ENCODE measurements around the gene ALKBH4. TPM values are rescaled to one million over a fixed set of nuclear protein-coding genes. Genes with fewer than 3 reads are reported as not detected.
A peak's percentile ranks its signal among the peaks of the same experiment; 100 is the strongest.
"Not testable (repeated sequence)": the region's sequence is repeated elsewhere in the genome, so short reads cannot be mapped to it uniquely, and the experiment has no call there.

The ALKBH4 gene
- polyA plus RNA-seq, 1 donor from 2014 or later, result 18.1 TPM

DNA sequence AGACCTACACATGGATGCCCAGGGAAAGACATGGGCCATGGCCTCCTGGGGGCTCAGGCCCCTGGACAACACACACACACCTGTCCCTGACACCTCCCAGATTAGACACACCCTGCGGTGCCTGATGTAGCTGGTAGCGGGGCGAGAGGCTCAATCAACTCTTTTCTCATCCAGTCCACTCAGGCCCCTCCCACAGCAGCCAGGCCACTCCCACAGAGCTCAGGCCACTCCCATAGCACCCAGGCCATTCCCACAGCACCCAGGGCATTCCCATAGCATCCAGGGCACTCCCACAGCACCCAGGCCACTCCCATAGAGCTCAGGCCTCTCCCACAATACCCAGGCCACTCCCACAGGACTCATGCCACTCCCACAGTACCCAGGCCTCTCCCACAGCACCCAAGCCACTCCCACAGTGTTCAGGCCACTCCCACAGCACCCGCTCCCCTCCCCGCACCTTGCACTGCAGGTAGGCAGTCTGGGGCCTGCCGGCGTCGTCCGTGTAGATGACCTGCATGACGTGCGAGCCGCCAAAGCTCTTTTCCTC is 25.9 kb upstream of the ALKBH4 start:
- not testable (repeated sequence) for H3K9me3 Mint-ChIP-seq, H3K4me1 Mint-ChIP-seq, H3K36me3 Mint-ChIP-seq, H3K4me3 Mint-ChIP-seq, H3K27me3 Mint-ChIP-seq, H3K27ac Mint-ChIP-seq

DNA sequence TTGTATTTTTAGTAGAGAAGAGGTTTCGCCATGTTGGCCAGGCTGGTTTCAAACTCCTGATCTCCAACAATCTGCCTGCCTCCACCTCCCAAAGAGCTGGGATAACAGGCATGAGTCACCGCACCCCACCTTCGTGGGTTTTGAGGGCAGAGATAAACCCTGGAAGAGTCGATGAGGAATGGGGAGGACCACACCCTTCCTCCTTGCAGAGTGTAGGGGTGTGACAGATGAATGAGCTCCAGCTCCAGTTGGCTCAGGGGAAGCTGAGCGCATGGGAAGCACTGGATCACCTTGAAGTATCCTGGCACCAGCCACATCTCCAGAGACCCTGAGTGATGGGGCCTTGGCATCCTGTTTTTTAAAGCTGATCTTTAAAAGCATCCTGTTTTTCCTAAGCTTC is 19.7 kb upstream of the ALKBH4 start:
- H3K27ac Mint-ChIP-seq, H3K4me1 Mint-ChIP-seq, H3K36me3 Mint-ChIP-seq, H3K4me3 Mint-ChIP-seq, H3K9me3 Mint-ChIP-seq, H3K27me3 Mint-ChIP-seq: not testable (repeated sequence)

DNA sequence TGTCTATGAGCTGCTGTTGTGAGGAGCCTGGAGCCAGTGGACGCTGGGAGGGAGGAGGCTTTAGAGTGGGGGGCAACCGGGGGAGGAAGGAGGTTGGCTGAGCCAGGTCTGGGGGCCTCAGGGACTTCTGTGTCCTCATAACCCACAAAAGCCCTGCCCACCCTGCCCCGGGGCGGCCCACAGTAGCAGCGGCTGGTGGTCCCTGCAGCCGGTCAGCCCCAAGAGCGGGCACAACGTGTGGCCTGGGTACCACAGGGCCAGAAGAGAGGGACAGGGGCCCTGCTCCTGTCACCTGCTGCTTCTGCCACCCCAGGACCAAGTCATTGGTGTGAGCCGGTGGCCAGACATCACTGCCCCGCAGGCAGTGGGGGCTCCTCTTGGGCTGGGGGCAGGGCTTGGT is 17.3 kb upstream of the ALKBH4 start:
- not testable (repeated sequence) for H3K9me3 Mint-ChIP-seq, H3K27ac Mint-ChIP-seq, H3K36me3 Mint-ChIP-seq, H3K27me3 Mint-ChIP-seq, H3K4me3 Mint-ChIP-seq, H3K4me1 Mint-ChIP-seq

DNA sequence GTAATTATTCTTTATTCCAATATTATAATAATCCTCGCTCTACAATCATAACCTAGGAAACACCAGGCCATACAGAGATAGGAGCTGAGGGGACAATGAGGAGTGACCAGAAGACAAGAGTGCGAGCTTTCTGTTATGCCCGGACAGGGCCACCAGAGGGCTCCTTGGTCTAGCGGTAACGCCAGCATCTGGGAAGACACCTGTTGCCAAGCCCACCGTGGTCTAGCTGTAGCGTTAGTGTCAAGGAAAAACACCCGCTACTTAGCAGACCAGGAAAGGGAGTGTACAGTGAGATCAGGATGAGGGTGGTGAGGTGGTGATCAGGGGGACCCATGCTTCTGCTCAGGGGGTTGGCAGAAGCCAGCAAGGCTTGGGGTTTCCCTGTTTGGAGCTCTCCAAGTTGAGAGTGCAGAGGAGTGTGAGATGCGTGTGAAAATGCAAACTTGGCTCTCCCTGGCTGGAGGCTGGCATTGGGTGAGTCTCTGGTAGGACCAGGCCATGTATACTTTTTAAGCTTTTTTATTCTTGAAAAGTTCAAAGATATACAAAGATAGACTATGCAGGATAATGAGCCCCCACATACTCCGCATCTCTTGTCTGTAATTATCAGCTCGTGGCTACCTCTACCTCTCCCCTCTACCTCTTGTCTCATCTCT is 15.4 kb upstream of the ALKBH4 start:
- not testable (repeated sequence) for H3K9me3 Mint-ChIP-seq, H3K36me3 Mint-ChIP-seq, H3K27me3 Mint-ChIP-seq, H3K4me1 Mint-ChIP-seq
- Mint-ChIP-seq H3K27ac (peak overlapping the region in 1 of 3 donors; percentile 59), H3K4me3 (peak overlapping the region in 1 of 4 donors; percentile 76)

DNA sequence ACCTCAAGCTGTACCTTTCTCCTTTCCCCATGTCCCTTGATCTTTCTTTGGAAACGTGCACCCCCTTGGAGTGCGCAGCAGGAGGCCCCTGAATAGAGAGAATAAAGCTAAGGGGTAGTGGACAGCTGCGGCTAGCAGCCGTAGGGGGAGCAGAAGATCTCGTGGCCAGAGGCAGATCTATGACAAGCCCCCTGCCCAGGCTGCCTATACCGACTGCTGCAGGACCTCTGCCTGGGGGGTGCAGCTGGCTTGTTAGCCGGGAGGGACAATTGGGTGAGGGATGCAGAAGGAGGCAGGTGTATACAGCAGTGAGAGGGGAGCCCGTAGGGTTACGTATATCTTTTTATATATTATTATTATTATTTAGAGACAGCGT is 14.5 kb upstream of the ALKBH4 start:
- not testable (repeated sequence) for H3K27ac Mint-ChIP-seq, H3K9me3 Mint-ChIP-seq, H3K4me1 Mint-ChIP-seq, H3K4me3 Mint-ChIP-seq, H3K27me3 Mint-ChIP-seq, H3K36me3 Mint-ChIP-seq

DNA sequence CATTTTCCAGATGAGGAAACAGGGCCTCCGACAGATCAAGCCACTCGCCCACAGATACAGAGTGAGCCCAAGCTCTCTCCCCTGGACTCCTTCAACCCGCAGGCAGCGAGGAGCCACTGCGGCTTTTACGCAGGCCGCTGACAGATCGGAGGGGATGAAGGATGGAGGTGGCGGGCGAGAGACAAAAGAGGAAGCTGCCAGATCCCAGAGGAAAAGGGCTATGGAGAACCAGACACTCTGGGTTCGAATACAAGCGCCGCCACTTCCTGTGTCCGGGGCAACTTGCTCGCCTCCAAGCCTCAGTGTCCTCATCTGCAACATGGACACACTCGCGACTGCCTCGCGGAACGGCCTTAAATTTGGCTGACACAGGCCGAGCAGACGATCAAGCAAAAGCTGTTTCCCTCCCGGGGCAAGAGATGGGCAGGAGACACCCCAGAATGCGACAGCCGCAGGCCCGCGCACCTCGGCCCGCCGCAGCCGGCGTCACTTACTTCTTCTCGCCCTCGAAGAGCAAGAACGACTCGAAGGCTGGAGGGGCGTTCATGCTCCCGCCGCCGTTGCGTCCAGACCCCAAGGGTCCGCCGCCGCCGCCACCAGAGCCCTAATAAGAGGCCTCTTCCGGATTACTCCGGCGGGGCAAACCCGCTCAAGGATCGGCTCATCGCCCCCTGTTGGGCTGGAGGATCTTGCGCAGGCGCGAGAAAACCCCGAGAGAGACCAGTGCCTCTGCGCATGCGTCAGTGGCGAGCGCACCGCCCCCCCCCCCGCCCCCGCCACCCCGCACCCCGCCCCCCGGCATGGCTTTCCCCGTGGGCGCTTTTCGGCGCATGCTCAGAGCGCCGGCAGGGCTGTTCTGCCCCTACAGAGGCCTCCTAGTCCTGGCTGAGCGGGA is 13.9 kb upstream of the ALKBH4 start, which contains the start of gene POLR2J:
Gene POLR2J (minus strand): TSS at position 609 of the 895 bp plus-strand sequence. CDS start 62 bp downstream, at position 547.
- H3K36me3 Mint-ChIP-seq, H3K27me3 Mint-ChIP-seq, H3K4me1 Mint-ChIP-seq, H3K9me3 Mint-ChIP-seq: not testable (repeated sequence)
- H3K27ac Mint-ChIP-seq, result peak within 1 kb of the TSS; percentile 31 to 95 (median 84)
- H3K4me3 Mint-ChIP-seq, result peak within 1 kb of the TSS; percentile 92 to 96 (median 93)

DNA sequence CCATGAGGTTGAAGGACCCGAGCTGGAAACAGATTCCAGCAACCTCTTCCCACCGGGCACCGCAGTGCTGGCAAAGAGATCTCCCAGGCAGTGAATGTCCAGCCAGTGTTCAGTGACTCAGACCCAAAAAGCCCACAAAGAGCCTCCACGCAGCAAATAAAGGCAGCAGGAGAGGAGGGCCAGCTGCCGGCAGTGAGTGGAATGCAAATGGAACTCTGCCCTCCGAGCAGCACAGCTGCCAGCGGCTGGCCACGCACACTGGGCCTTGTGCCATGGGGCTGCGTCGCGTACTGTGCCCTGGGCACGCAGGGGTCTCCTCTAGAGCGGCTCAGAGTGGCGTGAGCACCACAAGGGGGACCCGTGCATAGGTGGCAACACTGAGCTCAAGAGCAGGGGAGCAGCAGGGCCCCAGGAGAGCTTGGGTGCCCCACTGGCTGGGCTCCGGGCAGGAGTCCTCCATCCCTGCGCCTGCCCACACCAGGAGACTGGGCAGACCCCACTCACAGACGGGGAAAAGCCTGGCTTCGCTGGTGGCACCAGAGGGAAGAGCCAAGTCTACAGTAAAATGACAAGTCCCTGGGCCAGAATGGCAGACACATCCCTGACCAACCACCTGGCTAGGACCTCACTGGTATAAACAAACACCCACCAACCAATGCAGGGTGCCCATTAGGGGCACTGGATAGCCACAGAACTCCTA is 10.2 kb upstream of the ALKBH4 start:
- H3K9me3 Mint-ChIP-seq, H3K27ac Mint-ChIP-seq, H3K27me3 Mint-ChIP-seq, H3K4me3 Mint-ChIP-seq, H3K4me1 Mint-ChIP-seq, H3K36me3 Mint-ChIP-seq: not testable (repeated sequence)

DNA sequence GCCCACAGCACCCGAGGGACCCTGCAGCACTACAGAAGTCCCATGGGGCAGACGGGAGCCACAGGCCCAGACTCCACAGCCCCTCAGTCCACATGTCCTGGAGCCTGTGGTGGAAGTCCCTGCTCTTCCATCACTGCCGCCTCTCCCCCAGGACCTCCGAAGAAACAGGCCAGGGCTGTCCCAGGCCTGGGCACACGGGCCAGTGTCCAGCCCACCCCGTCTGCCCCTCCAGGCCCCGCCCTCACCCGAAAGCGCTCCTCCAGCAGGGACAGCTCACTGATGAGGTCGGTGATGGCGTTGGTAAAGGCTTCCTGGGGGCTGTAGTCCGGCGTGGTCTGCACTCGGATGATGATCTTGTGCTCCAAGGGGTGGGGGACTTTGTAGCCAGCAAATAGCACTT is 9.5 kb upstream of the ALKBH4 start:
- not testable (repeated sequence) for H3K36me3 Mint-ChIP-seq, H3K27me3 Mint-ChIP-seq, H3K9me3 Mint-ChIP-seq, H3K4me3 Mint-ChIP-seq, H3K4me1 Mint-ChIP-seq, H3K27ac Mint-ChIP-seq

DNA sequence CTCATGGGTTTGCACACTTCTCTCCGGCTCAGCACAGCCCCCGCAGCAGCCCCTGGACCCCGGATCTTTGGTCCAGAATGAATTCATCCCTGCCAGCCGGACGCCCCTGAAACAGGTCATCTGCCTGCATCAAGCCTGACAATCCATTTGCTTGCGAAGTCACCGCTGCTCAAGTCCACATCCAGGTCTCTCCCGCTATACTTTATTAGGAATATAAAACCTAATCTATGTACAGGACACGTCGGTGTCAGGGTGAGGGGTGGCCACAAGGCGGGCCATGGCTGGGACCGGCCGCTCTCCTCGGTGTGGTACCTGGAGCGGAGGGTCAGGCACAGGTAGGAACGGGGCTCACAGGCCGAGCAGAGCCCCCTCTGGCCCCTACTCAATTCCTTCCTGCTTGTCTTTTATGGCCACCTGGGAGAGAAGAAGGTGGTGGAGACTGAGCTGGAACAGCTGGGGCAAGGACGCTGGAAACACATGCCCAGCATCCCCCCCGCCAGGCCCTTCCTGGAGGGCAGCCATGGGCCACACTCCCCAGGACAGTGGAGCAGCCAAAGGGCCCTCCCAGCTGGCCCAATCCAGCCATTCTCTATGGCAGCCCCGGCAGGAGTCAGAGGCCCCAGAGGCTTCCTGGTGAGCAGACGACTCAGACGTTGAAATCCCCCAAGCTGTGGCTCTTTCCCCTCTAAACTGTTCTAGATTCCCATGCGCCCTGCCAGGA is 8.8 kb upstream of the ALKBH4 start:
- Mint-ChIP-seq H3K4me1 (no peaks in the 10 kb centered on the region), H3K27ac (peak overlapping the region in 1 of 3 donors; percentile 35), H3K4me3 (peak overlapping the region in 2 of 4 donors; percentile 9 to 35), H3K27me3 (no peaks in the 10 kb centered on the region), H3K9me3 (no peaks in the 10 kb centered on the region), H3K36me3 (no peaks in the 10 kb centered on the region)

DNA sequence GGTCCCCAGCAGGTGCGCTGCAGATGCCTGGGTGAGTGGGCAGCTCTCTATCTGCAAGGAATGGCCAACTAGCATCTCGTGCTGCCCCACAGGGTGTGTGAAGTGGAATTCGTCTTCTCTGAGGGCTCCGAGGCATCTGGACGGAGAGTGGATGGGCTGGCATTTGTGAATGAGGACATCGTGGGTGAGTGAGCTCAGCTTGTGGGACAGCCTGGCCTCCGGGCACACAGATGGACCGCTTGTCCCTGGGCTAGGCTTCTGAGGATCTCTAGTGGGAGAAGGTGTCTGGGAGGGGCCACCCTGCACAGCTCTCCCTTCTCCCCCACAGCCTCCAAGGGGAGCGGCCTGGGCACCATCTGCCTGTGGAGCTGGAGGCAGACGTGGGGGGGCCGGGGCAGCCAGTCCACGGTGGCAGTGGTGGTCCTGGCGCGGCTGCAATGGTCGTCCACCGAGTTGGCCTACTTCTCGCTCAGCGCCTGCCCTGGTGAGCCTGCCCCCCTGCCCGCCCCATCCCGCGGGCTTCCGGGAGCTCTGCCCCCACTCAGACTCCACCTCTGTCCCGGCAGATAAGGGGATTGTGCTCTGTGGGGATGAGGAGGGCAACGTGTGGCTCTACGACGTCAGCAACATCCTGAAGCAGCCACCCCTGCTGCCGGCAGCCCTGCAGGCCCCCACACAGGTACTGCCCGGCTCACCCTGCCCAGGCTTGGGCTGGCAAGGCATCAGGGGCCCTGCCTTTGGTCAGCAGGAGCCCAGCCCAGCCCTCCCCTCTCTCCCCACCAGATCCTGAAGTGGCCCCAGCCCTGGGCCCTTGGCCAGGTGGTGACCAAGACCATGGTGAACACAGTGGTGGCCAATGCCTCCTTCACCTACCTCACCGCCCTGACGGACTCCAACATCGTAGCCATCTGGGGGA is 7.7 kb upstream of the ALKBH4 start:
- Mint-ChIP-seq H3K9me3 (no peaks in the 10 kb centered on the region), H3K4me3 (no peak overlapping the region), H3K4me1 (no peaks in the 10 kb centered on the region), H3K27me3 (no peaks in the 10 kb centered on the region), H3K27ac (peak overlapping the region in 1 of 3 donors; percentile 35), H3K36me3 (no peaks in the 10 kb centered on the region)

DNA sequence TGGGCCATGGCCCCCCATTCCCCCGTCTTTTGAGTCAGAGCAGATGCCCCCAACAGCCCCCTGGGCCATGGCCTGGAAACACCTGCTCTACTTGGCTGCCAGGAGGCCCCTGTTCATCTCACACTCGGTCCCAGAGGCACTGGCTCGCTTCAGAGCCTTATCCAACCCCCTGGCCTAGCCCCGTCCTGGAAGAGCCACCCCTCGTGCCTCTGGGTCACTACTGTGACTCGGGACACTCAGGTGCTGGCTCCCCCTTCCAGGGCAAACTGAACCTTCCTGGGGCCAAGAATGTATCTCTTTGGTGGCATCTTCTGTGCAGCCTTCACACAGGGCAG is 7.1 kb upstream of the ALKBH4 start:
- Mint-ChIP-seq H3K27ac (peak overlapping the region in 1 of 3 donors; percentile 35), H3K4me1 (peaks cover 0 to 2% (median 1%) of the 10 kb centered on the region in 3 donors), H3K9me3 (no peaks in the 10 kb centered on the region), H3K4me3 (no peak overlapping the region), H3K36me3 (no peaks in the 10 kb centered on the region), H3K27me3 (no peaks in the 10 kb centered on the region)

DNA sequence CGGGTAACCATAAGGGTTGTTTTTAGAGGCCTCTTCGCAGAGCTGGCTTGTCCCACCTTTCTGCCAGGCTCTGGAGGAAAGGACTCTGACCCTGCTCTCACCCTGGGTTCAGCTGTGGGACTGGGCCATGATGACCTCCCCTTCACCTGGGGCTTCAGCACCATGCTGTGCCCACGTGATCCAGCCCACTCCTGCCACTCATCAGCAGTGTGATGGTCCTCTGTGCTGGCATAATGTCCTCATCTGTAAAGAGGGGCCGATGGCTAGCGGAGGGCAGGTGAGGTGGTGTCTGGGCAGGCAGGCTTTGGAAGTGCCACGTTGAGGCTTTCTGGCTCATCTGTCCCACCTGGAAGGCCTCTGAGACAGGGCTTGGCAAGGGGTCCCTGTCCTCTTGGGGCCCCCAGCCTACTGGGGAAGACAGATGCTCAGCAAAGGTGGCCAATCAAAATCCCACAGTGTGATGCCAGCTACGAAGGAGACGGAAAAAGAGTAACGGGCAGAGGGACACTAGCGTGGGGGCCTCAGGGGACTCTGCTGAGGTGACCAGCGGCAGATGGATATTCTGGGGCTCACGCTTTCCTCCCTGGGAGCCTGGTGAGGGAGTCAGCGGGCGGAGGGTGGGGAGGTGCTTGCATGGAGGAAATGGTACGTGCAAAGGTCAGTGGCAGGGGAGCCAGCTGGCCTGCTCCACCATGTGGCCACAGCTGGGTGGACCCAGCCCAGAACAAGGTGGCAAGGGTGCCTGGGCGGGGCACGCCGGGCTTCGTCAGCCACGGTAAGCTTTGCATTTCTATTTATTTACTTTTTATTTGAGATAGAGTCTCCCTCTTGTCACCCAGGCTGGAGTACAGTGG is 5.5 kb upstream of the ALKBH4 start:
- Mint-ChIP-seq H3K4me3 (peak overlapping the region in 1 of 4 donors; percentile 74), H3K4me1 (peaks cover 0 to 10% (median 7%) of the 10 kb centered on the region in 3 donors), H3K27me3 (no peaks in the 10 kb centered on the region), H3K27ac (no peak overlapping the region), H3K36me3 (no peaks in the 10 kb centered on the region), H3K9me3 (no peaks in the 10 kb centered on the region)

DNA sequence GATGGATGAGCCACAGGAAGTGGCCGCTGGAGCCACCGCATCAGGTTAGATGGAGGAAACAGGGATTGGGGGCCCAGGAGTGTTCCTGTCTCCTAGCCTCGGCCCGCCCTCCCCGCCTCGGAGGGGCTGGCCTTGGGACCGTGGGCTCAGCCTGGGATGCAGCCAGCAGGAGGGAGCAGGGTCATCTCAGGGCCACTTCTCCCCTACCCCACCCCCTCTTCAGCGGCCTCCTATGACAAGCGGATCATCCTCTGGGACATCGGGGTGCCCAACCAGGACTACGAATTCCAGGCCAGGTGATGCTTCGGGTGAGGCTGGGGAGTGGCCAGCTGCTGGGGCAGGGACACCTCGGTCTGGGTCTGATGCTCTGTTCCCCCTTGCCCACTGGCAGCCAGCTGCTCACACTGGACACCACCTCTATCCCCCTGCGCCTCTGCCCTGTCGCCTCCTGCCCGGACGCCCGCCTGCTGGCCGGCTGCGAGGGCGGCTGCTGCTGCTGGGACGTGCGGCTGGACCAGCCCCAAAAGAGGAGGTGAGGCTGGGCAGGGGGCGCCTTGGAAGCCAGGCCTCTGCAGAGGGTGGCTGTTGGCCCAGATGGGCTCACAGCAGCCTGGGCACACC is 4.8 kb upstream of the ALKBH4 start:
- Mint-ChIP-seq H3K4me1 (peaks cover 0 to 10% (median 7%) of the 10 kb centered on the region in 3 donors), H3K27me3 (no peaks in the 10 kb centered on the region), H3K27ac (no peak overlapping the region), H3K4me3 (peak overlapping the region in 1 of 4 donors; percentile 74), H3K9me3 (no peaks in the 10 kb centered on the region), H3K36me3 (no peaks in the 10 kb centered on the region)
